ENCODE results near the gene NDRG2.

The NDRG2 gene

GRCh38 chr14:20976291-20976690 is 48.6 kb downstream of the NDRG2 start:
- no peak overlapping the region for H3K27ac ChIP-seq (ENCODE audit: extremely low read depth, low read depth, low read length)
- TF ChIP-seq ZIC2 (tag by site-specific recombination; IDR thresholded peaks at IDR 0.05) (no peak), IKZF3 (tag by site-specific recombination; IDR thresholded peaks at IDR 0.05) (no peak), ZNF571 (tag by site-specific recombination; IDR thresholded peaks at IDR 0.05) (no peak), ZNF423 (tag by site-specific recombination; IDR thresholded peaks at IDR 0.05) (no peak), ZNF292 (tag by site-specific recombination; IDR thresholded peaks at IDR 0.05; ENCODE audit: borderline replicate concordance, low read depth) (no peak), ZNF24 (tag by site-specific recombination; IDR thresholded peaks at IDR 0.05) (no peak), ZNF394 (tag by site-specific recombination; IDR thresholded peaks at IDR 0.05; ENCODE audit: borderline replicate concordance) (no peak), EGR2 (tag by site-specific recombination; IDR thresholded peaks at IDR 0.05; ENCODE audit: low read depth) (no peak), ZNF138 (tag by site-specific recombination; IDR thresholded peaks at IDR 0.05; ENCODE audit: borderline replicate concordance) (no peak), ZNF433 (tag by site-specific recombination; IDR thresholded peaks at IDR 0.05; ENCODE audit: low read depth) (no peak), OSR2 (tag by site-specific recombination; IDR thresholded peaks at IDR 0.05) (no peak), ZNF600 (tag by site-specific recombination; IDR thresholded peaks at IDR 0.05) (no peak)
- TF ChIP-seq, protein P1, sequence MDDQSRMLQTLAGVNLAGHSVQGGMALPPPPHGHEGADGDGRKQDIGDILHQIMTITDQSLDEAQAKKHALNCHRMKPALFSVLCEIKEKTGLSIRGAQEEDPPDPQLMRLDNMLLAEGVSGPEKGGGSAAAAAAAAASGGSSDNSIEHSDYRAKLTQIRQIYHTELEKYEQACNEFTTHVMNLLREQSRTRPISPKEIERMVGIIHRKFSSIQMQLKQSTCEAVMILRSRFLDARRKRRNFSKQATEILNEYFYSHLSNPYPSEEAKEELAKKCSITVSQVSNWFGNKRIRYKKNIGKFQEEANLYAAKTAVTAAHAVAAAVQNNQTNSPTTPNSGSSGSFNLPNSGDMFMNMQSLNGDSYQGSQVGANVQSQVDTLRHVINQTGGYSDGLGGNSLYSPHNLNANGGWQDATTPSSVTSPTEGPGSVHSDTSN (CRISPR knock-in tag; IDR thresholded peaks at IDR 0.05), result no peak
- CTCF ChIA-PET, result interaction anchor here (1.4 kb wide), 1 partner anchor 116 kb away, joined by 3 read pairs; no protein-coding TSS in a partner anchor
- no peak overlapping the region for H3K4me3 ChIP-seq (ENCODE audit: low read depth, low read length)
- H3K9me3 ChIP-seq (ENCODE audit: control insufficient read depth, insufficient read depth, low read depth, low read length), result no peaks in the 10 kb centered on the region
- H3K4me1 ChIP-seq (ENCODE audit: control insufficient read depth, insufficient read depth, low read length), result no peaks in the 10 kb centered on the region
- no peaks in the 10 kb centered on the region for H3K36me3 ChIP-seq (ENCODE audit: control insufficient read depth in 2 of 2, insufficient read depth in 1 of 2, low read length in 2 of 2)
- POLR2A ChIA-PET, result no interaction called here

GRCh38 chr14:20973501-20973900 is 51.4 kb downstream of the NDRG2 start:
- no peaks in the 10 kb centered on the region for H3K4me1 ChIP-seq (ENCODE audit: control insufficient read depth, insufficient read depth, low read length)
- no peaks in the 10 kb centered on the region for H3K36me3 ChIP-seq (ENCODE audit: control insufficient read depth in 2 of 2, insufficient read depth in 1 of 2, low read length in 2 of 2)
- TF ChIP-seq, protein P2, sequence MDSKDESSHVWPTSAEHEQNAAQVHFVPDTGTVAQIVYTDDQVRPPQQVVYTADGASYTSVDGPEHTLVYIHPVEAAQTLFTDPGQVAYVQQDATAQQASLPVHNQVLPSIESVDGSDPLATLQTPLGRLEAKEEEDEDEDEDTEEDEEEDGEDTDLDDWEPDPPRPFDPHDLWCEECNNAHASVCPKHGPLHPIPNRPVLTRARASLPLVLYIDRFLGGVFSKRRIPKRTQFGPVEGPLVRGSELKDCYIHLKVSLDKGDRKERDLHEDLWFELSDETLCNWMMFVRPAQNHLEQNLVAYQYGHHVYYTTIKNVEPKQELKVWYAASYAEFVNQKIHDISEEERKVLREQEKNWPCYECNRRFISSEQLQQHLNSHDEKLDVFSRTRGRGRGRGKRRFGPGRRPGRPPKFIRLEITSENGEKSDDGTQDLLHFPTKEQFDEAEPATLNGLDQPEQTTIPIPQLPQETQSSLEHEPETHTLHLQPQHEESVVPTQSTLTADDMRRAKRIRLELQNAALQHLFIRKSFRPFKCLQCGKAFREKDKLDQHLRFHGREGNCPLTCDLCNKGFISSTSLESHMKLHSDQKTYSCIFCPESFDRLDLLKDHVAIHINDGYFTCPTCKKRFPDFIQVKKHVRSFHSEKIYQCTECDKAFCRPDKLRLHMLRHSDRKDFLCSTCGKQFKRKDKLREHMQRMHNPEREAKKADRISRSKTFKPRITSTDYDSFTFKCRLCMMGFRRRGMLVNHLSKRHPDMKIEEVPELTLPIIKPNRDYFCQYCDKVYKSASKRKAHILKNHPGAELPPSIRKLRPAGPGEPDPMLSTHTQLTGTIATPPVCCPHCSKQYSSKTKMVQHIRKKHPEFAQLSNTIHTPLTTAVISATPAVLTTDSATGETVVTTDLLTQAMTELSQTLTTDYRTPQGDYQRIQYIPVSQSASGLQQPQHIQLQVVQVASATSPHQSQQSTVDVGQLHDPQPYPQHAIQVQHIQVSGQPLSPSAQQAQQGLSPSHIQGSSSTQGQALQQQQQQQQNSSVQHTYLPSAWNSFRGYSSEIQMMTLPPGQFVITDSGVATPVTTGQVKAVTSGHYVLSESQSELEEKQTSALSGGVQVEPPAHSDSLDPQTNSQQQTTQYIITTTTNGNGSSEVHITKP (tag by site-specific recombination; IDR thresholded peaks at IDR 0.05), result no peak
- TF ChIP-seq, protein P3, sequence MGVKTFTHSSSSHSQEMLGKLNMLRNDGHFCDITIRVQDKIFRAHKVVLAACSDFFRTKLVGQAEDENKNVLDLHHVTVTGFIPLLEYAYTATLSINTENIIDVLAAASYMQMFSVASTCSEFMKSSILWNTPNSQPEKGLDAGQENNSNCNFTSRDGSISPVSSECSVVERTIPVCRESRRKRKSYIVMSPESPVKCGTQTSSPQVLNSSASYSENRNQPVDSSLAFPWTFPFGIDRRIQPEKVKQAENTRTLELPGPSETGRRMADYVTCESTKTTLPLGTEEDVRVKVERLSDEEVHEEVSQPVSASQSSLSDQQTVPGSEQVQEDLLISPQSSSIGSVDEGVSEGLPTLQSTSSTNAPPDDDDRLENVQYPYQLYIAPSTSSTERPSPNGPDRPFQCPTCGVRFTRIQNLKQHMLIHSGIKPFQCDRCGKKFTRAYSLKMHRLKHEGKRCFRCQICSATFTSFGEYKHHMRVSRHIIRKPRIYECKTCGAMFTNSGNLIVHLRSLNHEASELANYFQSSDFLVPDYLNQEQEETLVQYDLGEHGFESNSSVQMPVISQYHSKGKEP (tag by site-specific recombination; IDR thresholded peaks at IDR 0.05), result no peak
- TF ChIP-seq ZNF311 (tag by site-specific recombination; IDR thresholded peaks at IDR 0.05; ENCODE audit: borderline replicate concordance) (no peak), ZNF501 (tag by site-specific recombination; IDR thresholded peaks at IDR 0.05) (no peak), ZNF76 (tag by site-specific recombination; IDR thresholded peaks at IDR 0.05; ENCODE audit: borderline replicate concordance, low read depth) (no peak)
- H3K9me3 ChIP-seq (ENCODE audit: control insufficient read depth, insufficient read depth, low read depth, low read length), result no peaks in the 10 kb centered on the region
- H3K4me3 ChIP-seq (ENCODE audit: low read depth, low read length), result no peak overlapping the region
- H3K27ac ChIP-seq (ENCODE audit: extremely low read depth, low read depth, low read length), result no peak overlapping the region
- CTCF ChIA-PET, result interaction anchor here (0.9 to 4.1 kb wide), 6 partner anchors 9 to 166 kb away, joined by 3 to 56 read pairs (median 4); no protein-coding TSS in a partner anchor
- POLR2A ChIA-PET, result no interaction called here
